GM19193 (cell line): ENCODE measurements around the gene MSH3.

Experiments
- POLR2A ChIP-seq: IDR thresholded peaks from 4 replicates; pipeline ENCODE4 v1.6.1; 2011; ENCODE audit not compliant: insufficient read depth, insufficient read length; ENCODE audit errors: extremely low read depth

The MSH3 gene

DNA sequence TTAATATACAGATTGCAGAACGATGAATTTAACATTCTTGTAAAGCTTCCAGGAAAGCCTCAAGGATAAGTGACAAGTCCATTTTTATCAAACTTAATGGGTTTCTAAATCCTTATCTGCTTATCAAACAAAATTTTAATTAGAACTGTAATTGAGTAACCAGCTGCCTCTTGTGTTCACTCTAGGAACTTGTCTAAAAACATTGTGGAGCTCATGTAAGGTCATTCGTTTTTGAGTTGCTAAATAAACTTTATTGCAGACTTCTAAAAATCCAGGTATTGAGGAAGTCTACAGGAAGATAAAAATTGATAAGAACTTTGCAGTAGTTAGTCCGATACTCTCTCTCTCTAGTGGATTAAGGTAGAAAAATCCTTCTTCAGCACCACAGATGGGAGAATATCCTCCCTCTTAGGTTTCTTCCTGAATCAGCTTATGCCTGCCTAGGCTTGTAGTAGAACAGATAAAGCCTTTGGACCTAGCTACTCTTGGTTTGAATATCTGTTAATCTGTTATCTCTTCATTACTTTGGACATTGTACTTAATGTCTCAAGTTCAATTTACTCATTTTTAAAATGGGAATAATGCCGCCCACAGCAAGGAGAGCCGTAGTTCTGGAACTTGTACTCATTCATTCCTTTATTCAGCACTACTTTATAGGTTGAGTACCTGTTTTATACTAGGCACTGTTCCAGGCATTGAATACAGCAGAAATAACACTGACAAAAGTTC lies 60.3 kb downstream of the MSH3 start:
- TF ChIP-seq POLR2A = no peak

DNA sequence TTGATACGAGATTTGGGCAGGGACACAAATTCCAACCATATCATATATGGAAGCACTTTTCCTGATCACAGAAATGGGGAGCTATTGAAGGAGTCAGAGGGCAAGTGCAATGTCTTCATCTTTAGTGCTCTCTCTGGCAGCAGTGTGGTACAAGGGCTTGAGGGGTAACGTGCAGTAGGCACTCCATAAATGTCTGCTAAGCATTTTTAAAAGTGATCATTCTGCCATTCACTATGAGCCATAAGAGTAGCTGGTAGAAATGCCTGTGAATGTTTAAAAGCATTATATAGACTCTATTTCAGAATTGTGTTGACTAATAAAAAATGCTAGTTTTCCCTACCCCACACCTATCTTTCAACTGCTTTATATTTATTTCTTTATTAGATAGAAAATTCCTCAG lies 61.4 kb downstream of the MSH3 start:
- TF ChIP-seq POLR2A = no peak

DNA sequence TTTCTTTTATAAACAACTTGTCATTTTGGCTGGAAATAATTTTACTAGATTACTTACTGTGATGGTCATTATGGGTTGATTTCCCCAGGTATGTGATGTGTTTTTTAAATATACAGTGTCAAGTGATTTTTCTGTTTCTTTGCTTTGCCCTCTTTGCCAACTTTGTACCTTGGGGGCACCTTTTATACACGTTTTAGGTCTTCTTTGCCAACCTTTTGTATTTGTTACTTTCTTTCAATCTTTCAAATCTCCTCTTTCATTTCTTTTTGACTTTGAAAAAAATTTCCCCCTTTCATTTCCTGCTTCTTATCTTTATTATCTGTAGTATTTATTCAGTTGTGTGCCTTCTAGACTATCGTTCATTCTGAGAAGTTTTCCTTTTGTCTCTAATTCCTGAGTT lies 65.7 kb downstream of the MSH3 start:
- TF ChIP-seq POLR2A = no peak

DNA sequence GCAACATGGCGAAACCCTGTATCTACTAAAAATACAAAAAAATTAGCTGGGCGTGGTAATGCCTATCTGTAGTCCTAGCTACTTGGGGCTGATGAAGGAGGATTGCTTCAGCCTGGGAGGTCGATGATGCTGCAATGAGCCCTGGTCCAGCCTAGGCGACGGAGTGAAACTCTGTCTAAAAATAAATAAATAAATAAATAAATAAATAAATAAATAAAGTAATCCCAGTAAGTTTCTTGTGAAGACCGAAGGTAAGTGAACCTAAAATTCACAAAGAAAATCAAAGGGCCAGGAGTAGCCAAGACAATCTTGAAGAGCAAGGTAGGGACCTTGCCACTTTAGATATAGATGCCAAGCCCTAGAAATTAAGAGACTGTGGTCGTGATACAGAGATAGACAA lies 68.5 kb downstream of the MSH3 start:
- no peak for TF ChIP-seq POLR2A

DNA sequence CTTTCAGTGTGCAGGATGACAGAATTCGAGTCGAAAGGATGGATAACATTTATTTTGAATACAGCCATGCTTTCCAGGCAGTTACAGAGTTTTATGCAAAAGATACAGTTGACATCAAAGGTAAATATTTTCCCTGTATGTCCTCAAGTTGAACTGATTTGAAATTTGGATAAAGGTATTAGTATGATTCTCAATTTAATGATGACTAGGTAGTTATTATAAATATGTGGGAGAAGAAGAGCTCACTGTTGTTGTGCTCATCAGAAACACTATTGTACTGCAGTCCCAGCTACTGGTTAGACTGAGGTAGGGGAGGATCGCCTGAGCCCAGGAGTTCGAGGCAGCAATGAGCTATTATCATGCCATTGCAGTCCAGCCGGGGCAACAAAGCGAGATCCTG lies 71.0 kb downstream of the MSH3 start:
- no peak for TF ChIP-seq POLR2A

DNA sequence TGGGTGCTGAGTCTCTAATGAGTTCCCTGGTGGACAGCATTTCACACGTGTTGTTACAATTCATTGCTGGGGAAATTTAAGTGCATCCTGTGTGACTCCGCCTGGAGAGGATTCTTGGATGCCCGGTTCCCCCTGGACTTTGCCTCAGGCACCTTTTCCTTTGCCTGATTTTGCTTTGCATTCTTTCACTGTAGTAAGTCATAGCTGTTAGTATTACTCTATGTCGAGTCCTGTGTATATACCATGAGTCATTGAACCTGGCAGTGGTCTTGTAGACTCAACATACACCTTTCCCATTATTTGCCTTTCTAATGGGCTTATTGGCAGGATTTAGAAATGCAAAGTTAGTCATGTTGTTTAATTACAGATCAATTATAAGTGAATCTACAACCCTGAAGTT lies 82.3 kb downstream of the MSH3 start:
- no peak for TF ChIP-seq POLR2A

DNA sequence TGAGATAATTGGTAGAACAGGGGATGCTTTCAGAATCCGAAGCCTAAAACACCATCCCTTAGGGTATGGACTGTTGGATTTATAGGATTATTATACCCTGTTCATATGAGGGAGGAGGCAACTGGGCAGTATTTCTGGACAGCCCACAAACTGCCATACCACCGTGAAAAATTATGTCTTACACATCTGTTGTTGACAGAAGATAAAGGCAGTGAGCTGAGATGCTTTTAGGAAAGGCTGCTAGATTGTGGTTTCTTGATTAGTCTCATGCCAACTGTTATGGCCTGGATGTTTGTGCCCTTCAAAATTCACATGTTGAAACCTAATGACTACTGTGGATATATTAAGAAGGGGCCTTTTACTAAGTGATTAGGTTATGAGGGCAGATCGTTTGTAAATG lies 84.0 kb downstream of the MSH3 start:
- no peak for TF ChIP-seq POLR2A

DNA sequence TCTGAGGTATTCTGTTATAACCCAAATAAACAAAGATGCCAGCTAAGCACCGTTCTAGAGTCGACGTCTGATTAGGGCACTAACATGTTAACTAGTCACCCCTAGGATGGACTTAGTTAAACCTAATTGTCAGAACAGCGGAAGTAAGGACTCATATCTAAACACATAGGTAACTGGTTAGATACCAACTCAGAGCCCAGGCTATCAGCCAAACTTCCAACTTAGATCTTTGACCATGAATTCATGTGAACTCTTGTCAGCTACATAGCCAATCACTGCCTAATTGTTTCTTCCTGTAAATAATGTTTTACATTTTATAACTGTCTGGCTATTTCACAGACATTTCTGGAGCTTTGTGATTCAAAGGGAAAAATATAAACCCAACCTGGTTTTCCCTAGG lies 84.6 kb downstream of the MSH3 start:
- no peak for TF ChIP-seq POLR2A

DNA sequence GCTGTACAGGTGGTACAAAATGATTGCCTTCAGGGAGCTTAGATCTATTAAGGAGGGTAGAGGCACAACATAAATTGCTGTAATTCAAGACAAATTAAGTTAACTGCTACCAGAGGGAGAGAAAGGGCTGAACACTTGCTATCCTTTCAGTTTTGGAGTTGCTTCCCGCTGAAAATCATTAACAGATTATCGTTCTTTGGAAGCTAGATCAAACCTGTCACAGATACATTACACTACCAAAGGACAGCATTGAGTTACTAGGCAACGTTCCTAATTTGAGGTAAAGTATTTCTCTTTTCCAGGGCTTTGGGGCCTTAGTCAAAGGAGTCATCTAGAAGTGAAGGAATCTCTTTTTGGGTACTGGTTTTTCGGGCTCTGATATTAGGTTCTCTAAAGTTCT lies 85.0 kb downstream of the MSH3 start:
- no peak for TF ChIP-seq POLR2A

DNA sequence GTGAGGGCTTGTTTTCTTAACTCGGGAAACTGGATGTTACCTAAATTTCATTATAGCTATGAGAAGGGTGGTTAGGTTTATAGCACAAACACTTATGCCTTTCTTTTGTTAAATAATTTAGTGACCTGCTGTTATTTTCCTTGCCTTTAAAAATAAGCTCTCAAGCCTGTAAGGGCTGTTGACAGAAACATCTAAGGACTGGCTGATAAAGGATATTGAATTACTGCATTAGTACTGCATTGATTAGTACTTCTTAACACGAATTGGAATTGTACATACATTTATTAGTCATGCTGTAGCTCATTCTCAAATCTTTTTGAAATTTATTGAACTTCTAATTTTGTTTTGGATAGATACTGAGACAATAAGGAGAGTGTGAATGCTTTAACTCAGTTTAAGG lies 85.4 kb downstream of the MSH3 start:
- no peak for TF ChIP-seq POLR2A

DNA sequence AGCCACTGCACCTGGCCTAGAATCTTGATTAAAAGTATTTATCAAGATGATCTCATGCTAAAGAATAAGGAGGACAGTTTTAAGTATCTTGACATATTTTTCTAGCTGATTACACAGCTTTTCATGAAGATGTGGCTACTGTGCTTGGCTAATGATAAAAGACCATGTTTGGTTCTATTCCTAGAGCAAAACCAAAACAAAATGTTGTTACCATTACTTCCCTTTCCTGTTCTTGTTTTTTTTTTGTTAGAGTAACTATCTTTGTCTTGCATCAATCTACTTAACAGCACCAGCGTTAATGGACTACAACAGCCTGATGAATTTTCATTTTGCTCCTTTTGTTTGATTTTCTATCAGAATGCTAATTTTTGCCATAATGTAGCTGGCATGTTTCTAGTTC lies 86.5 kb downstream of the MSH3 start:
- no peak for TF ChIP-seq POLR2A

DNA sequence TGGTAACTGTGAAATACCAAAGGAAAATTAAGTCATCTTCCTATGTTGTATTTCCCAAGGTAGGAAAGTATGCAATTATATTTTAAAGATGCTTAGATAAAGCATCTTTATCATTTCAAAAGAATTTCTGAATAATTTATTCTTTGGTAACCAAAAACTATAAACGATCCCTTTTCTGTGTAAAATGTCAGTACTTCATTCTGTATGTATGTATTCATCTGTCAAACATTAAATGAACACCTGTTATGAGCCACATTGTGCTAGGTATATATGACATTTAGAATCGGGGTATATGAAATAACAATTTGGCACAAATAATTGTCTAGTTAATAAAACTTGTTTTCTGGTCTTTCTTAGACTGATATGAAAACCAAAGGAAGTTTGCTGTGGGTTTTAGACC lies 89.7 kb downstream of the MSH3 start:
- TF ChIP-seq POLR2A = no peak

DNA sequence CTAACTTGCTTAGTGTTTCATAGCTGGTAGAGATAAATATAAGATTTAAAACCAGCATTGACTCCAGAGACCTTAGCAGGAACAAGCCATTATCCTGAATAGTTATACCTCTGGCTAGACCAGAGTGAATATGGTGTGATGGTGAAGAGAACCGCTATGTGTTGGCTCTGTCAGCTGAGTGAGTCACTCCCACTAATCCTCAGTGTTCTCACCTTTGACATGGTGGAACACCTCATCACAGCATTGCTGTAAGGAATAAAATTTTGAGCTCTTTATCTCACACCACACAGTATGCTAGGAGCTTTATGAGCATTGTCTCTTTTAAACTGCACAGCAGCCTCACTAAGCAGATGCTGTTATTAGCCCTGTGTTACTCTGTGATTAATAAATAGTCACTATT lies 91.0 kb downstream of the MSH3 start:
- no peak for TF ChIP-seq POLR2A

DNA sequence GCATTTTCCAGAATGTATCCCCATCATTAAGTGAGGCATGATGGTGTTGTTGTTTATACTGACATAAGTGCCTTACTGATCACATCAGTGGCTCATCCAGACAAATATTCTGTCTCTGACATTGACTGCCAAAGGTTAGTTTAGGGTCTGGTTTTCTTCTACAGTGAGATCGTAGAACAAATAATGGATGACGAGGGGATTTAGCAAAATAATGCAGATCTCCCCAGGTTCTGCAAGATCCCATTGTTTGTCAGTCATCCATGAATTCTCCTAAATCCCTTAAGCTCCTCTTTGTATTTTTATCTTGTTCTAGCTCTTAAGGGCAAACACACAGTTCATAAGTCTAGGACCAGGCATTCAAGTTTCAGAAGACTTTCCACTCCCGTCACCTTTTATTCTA lies 93.5 kb downstream of the MSH3 start:
- TF ChIP-seq POLR2A = no peak

DNA sequence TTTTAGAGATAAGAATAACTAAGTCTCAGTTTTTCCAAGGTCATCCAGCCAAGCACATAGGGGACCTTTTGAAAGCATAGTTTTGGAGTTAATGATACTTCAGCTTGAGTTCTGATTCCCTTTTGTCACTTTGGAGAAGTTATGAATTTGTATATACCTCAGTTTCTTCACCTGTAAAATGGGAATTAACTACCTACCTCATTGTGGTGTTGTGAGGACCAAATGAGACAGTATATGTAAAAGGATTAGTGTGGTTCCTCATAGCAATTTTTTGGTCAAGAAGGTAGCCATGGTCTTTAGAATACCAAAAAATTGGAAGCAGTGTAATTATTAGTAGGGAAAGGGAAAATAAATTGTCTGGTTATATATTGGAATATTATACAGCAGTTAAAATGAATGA lies 98.0 kb downstream of the MSH3 start:
- no peak for TF ChIP-seq POLR2A

DNA sequence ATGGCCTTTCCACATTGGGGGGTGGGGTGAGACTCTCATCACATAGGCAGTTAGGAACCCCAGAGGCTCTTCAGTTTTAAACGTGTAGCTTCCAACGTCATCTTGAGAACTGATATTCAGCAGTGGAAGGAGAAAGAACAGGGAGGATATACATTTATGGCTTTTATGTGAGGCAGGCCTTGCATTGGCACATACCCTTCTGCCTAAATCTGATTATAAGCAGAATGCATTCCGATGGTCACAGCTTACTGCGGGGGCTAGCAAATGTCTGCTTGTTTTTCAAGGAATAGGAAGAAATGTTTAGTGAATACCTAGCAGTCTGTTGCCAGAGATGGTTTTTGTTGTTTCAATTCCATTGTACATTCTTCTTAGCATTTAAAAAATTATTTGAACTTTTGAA lies 99.3 kb downstream of the MSH3 start:
- no peak for TF ChIP-seq POLR2A

DNA sequence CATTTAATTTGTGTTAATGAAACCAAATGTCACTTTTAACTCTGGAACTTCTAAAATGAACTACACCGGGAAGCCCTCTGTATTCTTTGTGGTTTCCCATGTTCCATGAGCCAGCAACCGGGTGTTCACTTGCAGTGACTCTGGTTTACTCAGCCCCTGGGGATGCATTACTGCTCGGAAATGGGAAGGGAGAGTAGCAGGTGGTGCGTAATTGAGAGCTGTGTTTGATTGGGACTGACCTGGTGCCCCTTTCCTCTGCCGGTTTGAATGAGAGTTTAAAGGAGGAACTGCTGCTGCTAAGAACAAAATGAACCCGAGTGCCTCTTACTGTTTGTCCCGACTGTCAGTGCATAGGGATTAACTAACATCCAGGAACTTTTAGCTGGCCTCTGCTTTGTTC lies 100.4 kb downstream of the MSH3 start:
- TF ChIP-seq POLR2A = no peak
